Measurements from ENCODE around the gene MCF2L.
"Not testable (repeated sequence)": the region's sequence is repeated elsewhere in the genome, so short reads cannot be mapped to it uniquely, and the experiment has no call there.

MCF2L gene

DNA sequence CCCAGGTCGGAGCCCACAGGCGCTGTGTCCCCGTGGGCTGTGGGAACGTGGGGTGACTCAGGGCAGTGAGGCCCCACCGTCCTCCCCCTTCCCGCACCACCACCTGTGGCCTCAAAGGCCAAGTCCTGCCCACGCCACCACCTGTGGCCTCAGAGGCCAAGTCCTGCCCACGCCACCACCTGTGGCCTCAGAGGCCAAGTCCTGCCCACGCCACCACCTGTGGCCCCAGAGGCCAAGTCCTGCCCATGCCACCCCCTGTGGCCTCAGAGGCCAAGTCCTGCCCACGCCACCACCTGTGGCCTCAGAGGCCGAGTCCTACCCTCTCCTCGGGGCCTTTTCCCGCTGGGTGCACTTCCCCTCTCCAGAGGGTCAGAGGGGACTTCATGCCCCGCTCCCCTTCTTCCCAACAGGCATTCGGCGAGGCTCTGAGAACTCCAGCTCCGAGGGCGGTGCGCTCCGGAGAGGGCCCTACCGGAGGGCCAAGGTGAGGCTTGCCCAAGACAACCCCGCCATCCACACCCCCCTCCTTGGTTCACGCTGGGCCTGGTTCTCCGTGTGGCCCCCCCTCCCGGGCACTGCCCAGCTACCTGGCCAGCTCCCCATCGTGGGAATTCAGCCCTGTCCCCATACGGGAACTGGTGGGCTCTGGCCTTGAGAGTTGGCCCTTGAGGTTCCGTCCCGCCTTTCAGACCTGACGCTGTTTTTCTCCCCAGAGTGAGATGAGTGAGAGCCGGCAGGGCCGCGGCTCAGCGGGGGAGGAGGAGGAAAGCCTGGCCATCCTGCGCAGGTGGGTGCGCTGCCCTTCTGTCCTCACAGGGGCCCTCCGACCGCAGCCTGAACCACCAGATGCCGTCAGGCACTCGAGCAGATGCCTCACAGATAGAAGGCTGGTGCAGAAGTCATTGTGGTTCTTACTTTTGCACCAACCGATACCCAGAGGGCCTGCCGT lies 109.2 kb downstream of the MCF2L start:
- in situ Hi-C loops (cut with MboI; ENCODE audit: low sequenced_read_pairs): no loop called here

DNA sequence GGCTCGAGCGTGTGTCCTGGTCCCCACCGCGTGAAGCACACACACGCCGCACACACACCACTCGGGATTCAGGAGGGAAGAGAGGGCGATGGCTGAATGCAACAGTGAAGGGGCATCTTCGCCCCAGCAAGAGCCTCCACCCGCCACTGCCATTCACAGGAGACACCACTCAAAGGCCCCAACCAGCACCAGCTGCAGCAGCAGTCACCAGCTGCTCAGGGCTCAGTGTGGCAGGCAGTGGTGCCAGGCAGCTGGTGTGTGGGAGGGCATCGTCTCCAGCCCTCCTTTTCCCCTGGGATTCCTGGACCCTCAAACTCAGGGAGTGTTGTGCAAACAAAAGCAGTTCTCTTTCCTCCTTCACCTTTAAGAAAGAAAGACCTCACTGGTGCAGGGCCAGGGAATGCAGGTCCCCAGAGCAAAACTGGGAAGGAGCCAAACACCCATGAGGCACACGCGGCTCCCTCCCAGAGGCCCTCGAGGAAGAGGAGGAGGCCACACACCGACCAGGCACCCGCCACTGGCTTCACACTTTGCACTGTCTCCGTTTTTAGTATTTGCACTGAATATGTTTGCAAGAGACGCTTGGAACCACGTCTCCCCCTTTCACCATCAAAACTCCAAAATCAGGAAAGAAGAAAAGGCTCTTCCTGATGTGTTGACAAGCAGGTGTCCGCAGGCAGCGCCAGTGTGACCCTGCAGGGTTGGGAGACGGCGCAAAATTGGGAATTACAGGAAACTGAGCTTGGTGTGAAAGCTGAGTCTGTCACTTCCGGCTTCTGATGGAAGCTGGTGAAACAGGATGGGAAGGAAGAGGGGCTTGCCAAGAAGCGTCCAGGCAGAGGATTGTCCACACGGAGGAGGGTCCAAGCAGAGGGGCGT lies 110.1 kb downstream of the MCF2L start:
- in situ Hi-C loops (cut with MboI; ENCODE audit: low sequenced_read_pairs): no loop called here

DNA sequence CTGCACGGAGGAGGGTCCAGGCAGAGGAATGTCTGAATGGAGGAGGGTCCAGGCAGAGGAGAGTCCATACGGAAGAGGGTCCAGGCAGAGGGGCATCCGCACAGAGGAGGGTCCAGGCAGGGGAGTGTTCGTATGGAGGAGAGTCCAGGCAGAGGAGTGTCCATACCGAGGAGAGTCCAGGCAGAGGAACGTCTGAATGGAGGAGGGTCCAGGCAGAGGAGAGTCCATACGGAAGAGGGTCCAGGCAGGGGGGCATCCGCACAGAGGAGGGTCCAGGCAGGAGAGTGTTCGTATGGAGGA lies 110.7 kb downstream of the MCF2L start:
- in situ Hi-C loops (cut with MboI; ENCODE audit: low sequenced_read_pairs): not testable (repeated sequence)

DNA sequence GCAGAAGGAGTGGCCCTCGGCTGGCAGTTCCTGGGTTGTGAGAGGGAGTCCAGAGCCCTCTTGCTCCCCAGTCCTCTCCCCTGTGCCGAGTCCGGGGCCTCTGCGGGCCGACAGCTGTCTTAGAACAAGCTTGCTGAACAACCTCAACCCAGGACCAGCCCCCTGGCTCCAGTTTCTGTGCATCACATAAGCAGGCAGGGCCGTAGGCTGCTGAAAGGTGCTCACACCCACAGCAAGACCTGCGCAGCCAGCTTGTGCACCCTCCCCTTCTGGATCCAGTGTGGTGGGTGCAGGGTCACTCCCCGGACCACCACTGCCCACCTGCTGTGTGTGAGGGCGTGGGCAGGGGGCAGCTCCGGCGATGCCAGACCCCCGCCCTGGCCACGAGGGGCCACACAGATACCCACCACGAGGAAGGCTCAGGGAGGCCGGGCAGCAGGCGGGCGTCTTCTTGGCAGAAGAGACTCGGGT lies 111.4 kb downstream of the MCF2L start:
- in situ Hi-C loops (cut with MboI; ENCODE audit: low sequenced_read_pairs): no loop called here

DNA sequence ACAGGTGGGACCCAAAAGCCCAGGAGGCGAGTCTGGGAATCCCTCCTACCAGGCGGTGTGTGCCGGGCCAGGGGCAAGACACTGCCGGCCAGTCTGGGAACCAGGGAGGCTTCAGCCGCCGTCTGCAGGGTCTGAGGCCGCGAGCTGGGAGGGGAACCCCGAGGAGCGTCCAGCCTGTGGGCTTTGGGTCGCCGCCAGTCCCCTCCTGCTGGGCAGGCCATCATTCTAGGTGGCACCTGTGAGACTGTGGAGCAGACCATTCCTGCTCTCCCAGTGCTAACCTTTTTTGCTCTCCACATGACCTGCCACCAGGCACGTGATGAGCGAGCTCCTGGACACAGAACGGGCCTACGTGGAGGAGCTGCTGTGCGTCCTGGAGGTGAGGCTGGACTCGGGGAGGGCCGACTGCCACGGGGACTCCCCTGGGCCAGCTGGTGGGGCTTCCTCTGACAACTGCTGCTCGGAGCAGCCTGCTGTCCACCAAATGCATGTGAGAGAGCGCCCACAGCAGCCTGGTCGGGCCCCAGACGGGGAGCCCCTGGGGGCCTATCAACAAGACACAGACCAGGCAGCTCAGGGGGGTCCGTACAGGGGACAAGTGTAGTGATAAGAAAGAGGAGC lies 112.0 kb downstream of the MCF2L start:
- in situ Hi-C loops (cut with MboI; ENCODE audit: low sequenced_read_pairs): no loop called here

DNA sequence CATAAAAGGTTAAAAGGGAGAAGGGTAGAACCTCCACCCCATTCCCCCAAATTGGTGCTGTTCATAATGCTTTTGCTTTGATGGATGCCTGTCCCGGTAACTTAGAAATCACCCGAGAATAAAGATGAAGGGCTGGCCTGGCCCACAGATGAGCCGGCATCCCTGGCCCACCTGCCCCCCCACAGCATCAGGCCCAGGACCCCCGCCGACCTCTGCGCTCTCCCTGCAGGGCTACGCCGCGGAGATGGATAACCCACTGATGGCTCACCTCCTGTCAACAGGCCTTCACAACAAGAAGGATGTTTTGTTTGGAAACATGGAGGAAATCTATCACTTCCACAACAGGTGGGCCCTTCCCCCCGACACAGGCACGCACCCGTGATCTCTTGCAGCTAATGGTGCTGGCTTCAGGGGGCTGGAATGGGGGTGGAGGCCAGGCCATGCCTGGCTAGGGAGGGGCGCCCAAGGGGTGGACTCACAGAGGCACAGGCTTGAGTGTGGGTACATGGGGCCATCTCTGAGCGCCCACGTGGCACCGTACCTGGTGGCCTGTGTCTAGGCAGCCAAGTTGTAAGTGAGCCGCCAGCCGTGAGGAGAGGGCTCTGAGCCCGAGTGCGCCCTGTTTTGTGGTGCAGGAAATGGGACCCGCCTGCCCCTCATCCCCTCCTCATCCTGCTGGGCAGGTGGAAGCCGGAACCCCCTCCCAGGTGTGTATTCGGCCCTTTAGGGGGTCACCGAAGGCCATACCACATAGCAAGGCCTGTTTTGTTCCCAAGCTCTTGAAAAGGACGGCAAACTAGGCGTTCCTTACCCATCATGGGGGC lies 113.4 kb downstream of the MCF2L start:
- in situ Hi-C loops (cut with MboI; ENCODE audit: low sequenced_read_pairs): no loop called here

DNA sequence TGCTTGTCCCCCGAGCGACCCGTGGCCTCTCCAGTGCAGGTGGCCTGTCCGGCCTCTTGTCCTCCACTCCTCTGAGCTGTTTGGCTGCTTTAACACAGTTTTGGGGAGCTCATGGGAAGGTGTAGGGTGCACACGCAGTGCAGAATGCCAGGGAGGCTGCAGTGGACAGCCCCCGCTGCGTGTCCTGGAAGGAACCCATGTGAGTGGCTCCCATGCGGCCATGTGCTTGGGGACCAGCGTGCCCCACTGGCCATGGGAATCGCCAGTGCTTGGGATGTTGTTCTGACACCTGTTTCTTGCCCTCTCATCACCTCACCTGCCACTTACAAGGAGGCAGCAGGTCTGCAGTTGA lies 114.0 kb downstream of the MCF2L start:
- in situ Hi-C loops (cut with MboI; ENCODE audit: low sequenced_read_pairs): no loop called here

DNA sequence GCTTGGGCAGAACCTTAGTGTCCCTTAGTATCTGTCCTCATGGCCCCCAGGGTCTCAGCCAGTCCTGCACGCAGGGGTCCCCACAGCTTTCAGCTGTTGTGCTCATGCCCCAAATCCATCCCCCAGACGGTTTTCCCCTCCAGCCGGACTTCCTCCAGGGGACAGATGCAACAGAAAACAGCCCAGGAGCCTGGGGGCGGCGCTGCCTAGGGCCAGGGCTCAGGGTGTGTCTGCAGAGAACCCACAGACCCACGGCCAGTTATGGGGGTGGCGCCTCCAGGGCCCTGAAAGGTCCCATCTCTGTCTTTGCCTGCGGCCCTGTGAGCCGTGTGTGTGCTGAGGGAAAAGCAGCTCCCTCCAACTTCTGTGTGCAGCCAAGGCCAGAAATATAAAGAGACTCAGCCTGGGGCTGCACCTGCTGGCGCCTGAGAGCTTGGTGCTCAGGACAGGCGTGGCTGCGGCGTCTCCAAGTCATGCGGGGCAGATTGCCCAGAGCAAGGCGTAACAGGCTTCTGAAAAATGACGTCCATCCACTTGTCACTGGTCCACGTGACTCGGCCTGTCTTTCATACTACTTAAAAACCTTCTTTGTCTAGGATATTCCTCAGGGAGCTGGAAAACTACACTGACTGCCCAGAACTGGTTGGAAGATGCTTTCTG lies 114.5 kb downstream of the MCF2L start:
- in situ Hi-C loops (cut with MboI; ENCODE audit: low sequenced_read_pairs): no loop called here

DNA sequence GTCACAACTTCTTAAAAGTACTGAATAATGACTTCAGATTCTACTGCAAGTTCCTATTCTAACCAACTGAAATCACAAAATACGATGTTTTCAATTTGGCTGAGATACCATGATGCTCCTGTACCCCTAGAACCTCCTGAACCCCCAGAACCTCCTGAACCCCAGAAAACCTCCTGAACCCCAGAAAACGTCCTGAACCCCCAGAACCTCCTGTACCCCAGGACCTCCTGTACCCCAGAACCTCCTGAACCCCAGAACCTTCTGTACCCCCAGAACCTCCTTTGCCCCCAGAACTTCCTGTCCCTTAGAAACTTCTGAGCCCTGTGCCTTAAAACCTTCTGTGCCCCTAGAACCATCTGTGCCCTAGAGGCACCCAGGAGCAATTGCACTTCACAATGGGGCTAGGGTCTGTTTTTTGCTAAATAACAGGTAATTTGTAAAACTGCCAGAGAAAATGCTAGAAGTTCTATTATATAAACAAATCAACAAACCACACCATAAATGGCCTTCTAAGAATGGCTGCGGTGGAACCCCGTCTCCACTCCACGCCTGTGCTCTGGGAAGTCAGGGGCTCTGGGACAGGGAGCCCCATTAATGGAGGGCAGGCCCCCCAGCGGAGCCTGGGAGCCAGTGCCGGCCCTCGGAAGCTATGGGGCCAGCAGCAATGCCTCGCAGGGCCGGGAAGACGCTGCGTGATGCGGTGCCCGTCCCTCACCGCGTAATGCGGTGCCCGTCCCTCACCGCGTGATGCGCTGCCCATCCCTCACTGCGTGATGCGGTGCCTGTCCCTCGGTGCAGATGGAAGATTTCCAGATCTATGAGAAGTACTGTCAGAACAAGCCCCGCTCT lies 115.3 kb downstream of the MCF2L start:
- in situ Hi-C loops (cut with MboI; ENCODE audit: low sequenced_read_pairs): no loop called here

DNA sequence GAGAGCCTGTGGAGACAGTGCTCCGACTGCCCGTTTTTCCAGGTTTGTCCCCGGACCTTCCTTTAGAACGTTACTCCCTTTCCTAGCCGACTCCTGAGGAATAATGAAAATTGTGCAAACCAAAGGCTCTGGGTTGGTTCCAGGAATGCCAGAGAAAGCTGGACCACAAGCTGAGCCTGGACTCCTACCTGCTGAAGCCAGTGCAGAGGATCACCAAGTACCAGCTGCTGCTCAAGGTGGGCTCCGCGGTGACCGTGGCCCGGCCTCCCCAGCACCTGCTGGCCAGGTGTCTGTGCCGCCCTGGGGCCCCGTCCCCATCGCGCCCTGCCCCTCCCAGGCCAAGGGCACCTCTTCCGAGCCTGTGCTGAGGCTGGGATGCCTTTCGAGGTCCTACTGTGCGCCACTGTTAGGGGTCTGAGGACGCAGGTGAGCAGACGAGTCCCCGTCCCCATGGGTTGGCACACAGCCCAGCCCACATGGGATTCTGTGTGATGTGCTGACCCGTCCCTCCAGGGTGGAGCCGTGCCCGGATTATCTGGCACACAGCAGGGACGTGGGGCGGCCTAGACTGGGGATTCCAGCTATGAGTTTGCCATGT lies 116.0 kb downstream of the MCF2L start:
- in situ Hi-C loops (cut with MboI; ENCODE audit: low sequenced_read_pairs): no loop called here

DNA sequence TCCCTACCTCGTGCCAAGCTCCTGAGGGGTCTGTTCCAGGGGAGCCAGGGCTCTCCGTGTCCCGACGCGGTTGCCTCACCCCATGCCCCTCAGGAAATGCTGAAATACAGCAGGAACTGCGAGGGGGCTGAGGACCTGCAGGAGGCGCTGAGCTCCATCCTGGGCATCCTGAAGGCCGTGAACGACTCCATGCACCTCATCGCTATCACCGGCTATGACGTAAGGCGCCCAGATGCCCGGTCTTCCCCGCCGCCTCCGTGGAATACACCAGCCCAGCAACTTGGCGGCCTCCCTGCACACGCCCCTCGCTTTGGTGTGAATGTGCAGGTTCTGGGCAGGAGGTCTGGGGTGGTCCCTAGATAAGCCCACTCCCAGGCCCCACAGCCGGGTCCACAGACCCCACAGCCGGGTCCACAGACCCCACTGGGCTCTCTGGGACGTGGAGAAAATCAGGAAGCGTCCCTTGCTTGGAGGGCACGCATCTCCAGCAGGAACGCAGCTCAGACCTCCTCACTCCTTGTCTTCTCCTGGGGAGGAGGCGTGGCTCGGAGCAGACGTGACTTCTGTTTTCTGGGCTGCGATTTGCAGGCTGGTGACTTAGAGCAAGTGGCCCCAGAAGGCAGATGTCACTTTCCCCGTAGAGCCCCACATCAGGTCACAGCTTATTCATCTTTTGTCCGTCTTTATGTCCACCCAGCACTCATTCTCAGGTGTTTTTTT lies 117.2 kb downstream of the MCF2L start:
- in situ Hi-C loops (cut with MboI; ENCODE audit: low sequenced_read_pairs): no loop called here

DNA sequence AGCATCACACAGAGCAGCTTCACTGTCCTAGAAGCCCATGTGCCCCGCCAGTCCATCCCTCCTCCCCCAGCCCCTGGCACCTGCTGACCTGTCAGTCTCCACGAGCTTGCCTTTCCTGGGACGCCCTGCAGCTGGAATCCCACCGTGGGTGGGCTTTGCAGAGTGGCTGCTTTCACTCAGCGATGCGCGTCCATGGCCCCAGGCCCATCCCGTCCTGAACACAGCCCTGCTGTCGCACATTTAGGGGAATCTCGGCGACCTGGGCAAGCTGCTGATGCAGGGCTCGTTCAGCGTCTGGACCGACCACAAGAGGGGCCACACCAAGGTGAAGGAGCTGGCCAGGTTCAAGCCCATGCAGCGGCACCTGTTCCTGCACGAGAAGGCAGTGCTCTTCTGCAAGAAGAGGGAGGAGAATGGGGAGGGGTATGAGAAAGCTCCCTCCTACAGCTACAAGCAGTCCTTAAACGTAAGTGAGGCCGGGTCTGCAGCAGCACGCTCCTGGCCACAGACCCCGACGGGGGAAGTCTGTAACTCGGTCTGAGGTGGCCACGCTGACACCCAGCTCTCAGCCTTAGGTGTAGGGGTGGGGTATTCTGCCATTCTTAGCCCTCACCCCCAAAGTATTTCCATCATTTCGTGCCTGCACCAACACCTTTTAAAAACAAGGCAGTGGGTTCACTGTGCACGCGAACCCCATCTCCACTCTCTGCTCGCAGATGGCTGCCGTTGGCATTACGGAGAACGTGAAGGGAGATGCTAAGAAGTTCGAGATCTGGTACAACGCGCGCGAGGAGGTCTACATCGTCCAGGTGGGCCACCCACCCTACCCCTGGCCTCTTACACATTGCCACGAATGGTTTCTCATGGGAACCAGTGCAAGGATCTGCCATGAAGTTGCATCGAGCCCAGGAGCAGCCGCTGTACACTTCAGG lies 118.2 kb downstream of the MCF2L start:
- in situ Hi-C loops (cut with MboI; ENCODE audit: low sequenced_read_pairs): no loop called here

DNA sequence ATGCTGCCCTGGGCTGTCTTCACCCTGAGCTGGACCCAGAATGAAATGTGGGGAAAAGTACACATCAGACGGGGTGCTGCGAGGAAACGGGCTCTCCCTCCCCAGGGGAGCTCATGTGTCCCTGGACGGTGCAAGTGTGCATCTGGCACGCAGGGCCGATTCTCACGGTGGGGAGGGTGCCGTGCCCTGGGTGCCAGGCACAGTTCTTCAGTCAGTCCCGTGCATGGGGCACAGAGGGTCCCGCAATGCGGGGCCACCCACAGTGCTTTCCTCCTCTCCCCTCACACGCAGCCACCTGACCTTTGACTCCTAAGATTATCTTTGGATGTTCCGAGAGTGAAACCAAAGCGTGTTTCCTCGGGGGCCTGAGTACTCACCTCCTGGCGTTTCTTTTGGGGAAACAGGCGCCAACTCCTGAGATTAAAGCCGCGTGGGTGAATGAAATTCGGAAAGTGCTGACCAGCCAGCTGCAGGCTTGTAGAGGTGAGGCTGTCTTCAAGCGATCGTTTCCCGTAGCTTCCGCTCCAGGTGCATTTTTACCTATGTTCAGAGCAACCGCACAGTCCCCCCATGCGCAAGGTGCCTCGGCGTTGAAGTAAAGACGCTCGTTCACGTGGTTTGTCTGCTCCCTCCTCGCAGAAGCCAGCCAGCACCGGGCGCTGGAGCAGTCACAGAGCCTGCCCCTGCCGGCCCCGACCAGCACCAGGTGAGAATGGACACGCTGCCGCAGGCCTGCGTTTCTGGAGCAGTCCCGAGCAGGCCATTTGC lies 119.1 kb downstream of the MCF2L start:
- in situ Hi-C loops (cut with MboI; ENCODE audit: low sequenced_read_pairs): no loop called here

DNA sequence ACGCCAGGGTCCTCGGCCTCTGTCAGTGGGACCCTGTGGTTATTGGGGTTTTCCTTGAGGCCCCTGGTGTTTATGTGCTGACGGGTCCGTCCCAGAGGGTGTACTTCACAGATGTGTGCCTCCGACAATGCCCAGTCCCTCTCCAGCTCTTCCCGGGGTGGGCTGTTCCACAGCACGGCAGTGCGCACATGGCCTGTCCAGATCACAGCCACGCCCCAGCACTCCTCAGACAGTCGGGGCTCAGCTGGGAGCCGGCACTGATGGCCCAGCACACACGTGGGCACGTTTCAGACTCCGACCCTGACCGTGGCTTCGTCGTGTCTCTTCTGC lies 119.6 kb downstream of the MCF2L start:
- in situ Hi-C loops (cut with MboI; ENCODE audit: low sequenced_read_pairs): no loop called here

DNA sequence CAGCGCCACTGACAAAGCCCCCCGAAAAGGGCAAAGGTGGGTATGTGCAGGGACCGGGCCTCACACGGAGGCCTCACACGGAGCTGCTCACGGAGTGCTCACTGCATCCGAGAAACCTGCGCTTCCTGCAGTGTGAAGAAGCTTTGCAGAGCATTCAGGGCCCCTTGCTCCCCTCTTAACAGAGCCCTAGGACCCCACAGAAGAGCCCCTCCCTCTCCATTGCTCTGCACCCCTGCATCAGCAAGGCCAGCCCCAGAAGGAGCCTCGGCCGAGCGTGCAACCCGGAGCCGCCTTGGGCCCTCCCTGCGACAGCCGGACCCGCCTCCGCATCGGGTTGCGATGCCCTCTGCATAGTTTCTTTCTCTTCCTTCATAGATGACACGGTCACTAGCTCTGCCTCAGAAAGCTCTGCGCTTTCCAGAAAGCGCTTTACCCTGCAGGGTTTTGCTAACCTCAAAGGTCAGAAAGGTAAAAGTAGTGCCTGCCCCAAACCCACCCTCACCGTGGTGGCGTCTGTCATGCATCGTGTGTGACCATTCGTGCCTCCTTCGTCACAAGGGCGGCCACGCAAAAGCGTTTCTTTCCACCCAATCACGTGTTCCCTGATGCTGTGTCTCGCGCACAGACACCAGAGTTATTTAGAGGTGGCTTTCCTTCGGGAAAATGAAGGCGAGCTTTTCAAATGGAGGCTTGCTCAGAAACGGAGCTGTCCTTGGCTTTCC lies 120.8 kb downstream of the MCF2L start:
- in situ Hi-C loops (cut with MboI; ENCODE audit: low sequenced_read_pairs): no loop called here

DNA sequence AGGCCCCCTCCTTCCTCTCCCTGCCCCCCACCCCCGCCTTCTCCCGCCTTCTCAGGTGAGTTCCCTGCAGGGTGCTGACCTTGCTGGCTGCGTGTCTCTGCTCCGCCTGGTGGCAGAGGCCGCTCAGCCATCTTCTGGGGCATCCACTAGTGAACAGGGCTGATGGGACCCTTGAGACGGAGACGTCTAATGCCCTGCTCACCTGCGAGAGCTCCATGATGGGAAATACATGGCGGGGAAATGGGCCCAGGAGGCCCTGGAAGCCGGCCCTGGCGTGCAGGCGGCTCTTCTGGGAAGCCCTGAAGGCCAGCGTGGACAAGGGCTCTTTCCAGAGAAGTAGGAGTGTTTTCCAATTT lies 121.4 kb downstream of the MCF2L start:
- in situ Hi-C loops (cut with MboI; ENCODE audit: low sequenced_read_pairs): no loop called here
